K562 (cell line): Measurements from ENCODE around the gene PIH1D1. TPM values are rescaled to one million over a fixed set of nuclear protein-coding genes. Genes with fewer than 3 reads are reported as not detected.
A peak's percentile ranks its signal among the peaks of the same experiment; 100 is the strongest.

Experiments
- CBX8 ChIP-seq: fragments of 200-600 bp; sonication (generic); IDR thresholded peaks from 2 replicates; pipeline ENCODE4 v1.6.1; 2012; ENCODE audit warnings: borderline replicate concordance, mixed run types, low read depth, mild to moderate bottlenecking, moderate library complexity, mixed read lengths, low read length, control low read depth, inconsistent platforms; ENCODE audit not compliant: poor library complexity, severe bottlenecking; ENCODE audit errors: extremely low read depth
- EP300 ChIP-seq: IDR thresholded peaks from 2 replicates; pipeline ENCODE4 v1.6.1; 2012; ENCODE audit warnings: low read length, improper control_type of control experiment
- ETV5 ChIP-seq: sonication (generic); formaldehyde crosslinking; IDR thresholded peaks from 2 replicates; pipeline ENCODE4 v1.4.0; 2020; ENCODE audit warnings: low read depth, mild to moderate bottlenecking, missing genetic modification reagents
- GTF2E2 ChIP-seq: fragments of 200-800 bp; sonication (Bioruptor generic); IDR thresholded peaks from 2 replicates; pipeline ENCODE4 v1.6.1; 2016; ENCODE audit warnings: missing genetic modification characterization, missing compliant biosample characterization
- HMG20A ChIP-seq: fragments of 450-650 bp; formaldehyde crosslinking; conservative IDR thresholded peaks from 2 replicates; pipeline ENCODE4 v1.4.0; 2020; ENCODE audit warnings: mild to moderate bottlenecking, mixed read lengths
- KAT2B ChIP-seq: IDR thresholded peaks from one replicate; pipeline ENCODE4 v1.6.1; 2012; ENCODE audit warnings: low read depth, mild to moderate bottlenecking, control low read depth, inconsistent platforms, low read length, moderate library complexity
- KLF1 ChIP-seq: fragments of 450-650 bp; IDR thresholded peaks from 2 replicates; pipeline ENCODE4 v1.6.1; 2016; ENCODE audit warnings: missing genetic modification characterization, missing compliant biosample characterization
- MAFF ChIP-seq: IDR thresholded peaks from 2 replicates; pipeline ENCODE4 v1.6.1; 2012; ENCODE audit warnings: low read length, improper control_type of control experiment
- NFE2 ChIP-seq: IDR thresholded peaks from 2 replicates; pipeline ENCODE4 v1.6.1; 2014; ENCODE audit warnings: antibody characterized with exemption, low read depth
- PCBP1 ChIP-seq: fragments of 200-400 bp; formaldehyde crosslinking; IDR thresholded peaks from 2 replicates; pipeline ENCODE4 v1.6.1; 2018; ENCODE audit warnings: mild to moderate bottlenecking, low read depth, low read length; ENCODE audit not compliant: poor library complexity, severe bottlenecking
- RCOR1 ChIP-seq, 2 experiments: IDR thresholded peaks; 2 replicates each; pipeline ENCODE4 v1.6.1; 2012; ENCODE audit warnings: low read depth in 2 of 2, low read length in 2 of 2, borderline replicate concordance in 1 of 2, improper control_type of control experiment in 1 of 2
- SAFB ChIP-seq: fragments of 200-400 bp; formaldehyde crosslinking; IDR thresholded peaks from 2 replicates; pipeline ENCODE4 v1.6.1; 2017; ENCODE audit warnings: low read depth, low read length, borderline replicate concordance
- SIN3A ChIP-seq, 2 experiments: fragments of 150-350 bp in 1 of 2; IDR thresholded peaks; 2 replicates each; pipeline ENCODE4 v1.6.1; 2011 to 2016; ENCODE audit warnings: borderline replicate concordance in 2 of 2, low read depth in 2 of 2, low read length in 2 of 2, mild to moderate bottlenecking in 2 of 2, moderate library complexity in 2 of 2; ENCODE audit not compliant: control insufficient read depth in 1 of 2
- SMC3 ChIP-seq: conservative IDR thresholded peaks from 2 replicates; pipeline ENCODE4 v1.6.1; 2011; ENCODE audit warnings: low read depth, low read length, improper control_type of control experiment; ENCODE audit not compliant: insufficient read depth
- SRSF9 ChIP-seq: fragments of 200-400 bp; formaldehyde crosslinking; IDR thresholded peaks from 2 replicates; pipeline ENCODE4 v1.6.1; 2017; ENCODE audit warnings: low read depth, low read length, borderline replicate concordance
- STAT5A ChIP-seq: IDR thresholded peaks from 2 replicates; pipeline ENCODE4 v1.6.1; 2012; ENCODE audit warnings: low read length, inconsistent platforms, borderline replicate concordance
- ZEB2 ChIP-seq: fragments of 450-650 bp; IDR thresholded peaks from 2 replicates; pipeline ENCODE4 v1.6.1; 2016
- ZFP1 ChIP-seq: fragments of 450-650 bp; formaldehyde crosslinking; IDR thresholded peaks from 2 replicates; pipeline ENCODE4 v1.4.0; 2020; ENCODE audit warnings: mild to moderate bottlenecking, mixed read lengths
- ZKSCAN1 ChIP-seq: fragments of 150-350 bp; IDR thresholded peaks from 2 replicates; pipeline ENCODE4 v1.6.1; 2016; ENCODE audit warnings: low read depth, low read length
- ZNF217 ChIP-seq: sonication (generic); formaldehyde crosslinking; IDR thresholded peaks from 2 replicates; pipeline ENCODE4 v1.8.0; 2022; ENCODE audit warnings: mild to moderate bottlenecking, missing genetic modification reagents
- ZNF384 ChIP-seq: IDR thresholded peaks from 2 replicates; pipeline ENCODE4 v1.6.1; 2012; ENCODE audit warnings: low read depth, low read length, improper control_type of control experiment
- ZNF589 ChIP-seq: fragments of 200-800 bp; sonication (Bioruptor generic); IDR thresholded peaks from 2 replicates; pipeline ENCODE4 v1.6.1; 2016; ENCODE audit warnings: low read depth, missing genetic modification characterization, missing compliant biosample characterization
- ZNF668 ChIP-seq: fragments of 250-450 bp; sonication (Bioruptor Pico); IDR thresholded peaks from 2 replicates; pipeline ENCODE4 v1.8.0; 2022; ENCODE audit warnings: mild to moderate bottlenecking, inconsistent platforms
- polyA plus RNA-seq, 8 experiments: library from polyadenylated mRNA; depleted of rRNA in 4 of 8; stranded (reverse) in 5 of 8; unstranded in 3 of 8; fragments of >200 nt; fragmentation: Nextera tagmentation in 2 of 8; fragmentation: Illumina TruSeq in 1 of 8; extraction: Ambion mirVana in 2 of 8; extraction: Trizol in 1 of 8; gene quantifications; 2 replicates each; pipeline versions ENCODE4 v1.2.1 to v1.2.3, GENCODE V29; 2011 to 2014; ENCODE audit warnings: inconsistent platforms in 1 of 8, missing spikeins in 1 of 8
- total RNA-seq, 7 experiments: library from RNA; depleted of rRNA in 6 of 7; stranded (reverse); fragments of >200 nt in 6 of 7; fragmentation: Illumina TruSeq in 2 of 7; extraction: Trizol in 2 of 7; gene quantifications; 2 replicates each; pipeline versions ENCODE4 v1.2.1 to v1.2.3, GENCODE V29; 2011 to 2021; ENCODE audit warnings: low replicate concordance in 1 of 7
- TF ChIP-seq, protein P1 (sequence below), 2 experiments: fragments of 450-650 bp in 1 of 2; sonication (generic) in 1 of 2; formaldehyde crosslinking; conservative IDR thresholded peaks; 2 replicates each; pipeline versions ENCODE4 v1.4.0 to v1.8.1; 2020 to 2022; ENCODE audit warnings: mild to moderate bottlenecking in 1 of 2, missing genetic modification reagents in 1 of 2
- TF ChIP-seq, protein P2 (sequence below): fragments of 250-450 bp; sonication (Bioruptor Pico); IDR thresholded peaks from 2 replicates; pipeline ENCODE4 v1.4.0; 2020
- TF ChIP-seq, protein P3 (sequence below), 3 experiments: IDR thresholded peaks in 2 of 3; conservative IDR thresholded peaks in 1 of 3; 2 replicates each; pipeline ENCODE4 v1.5.1; 2011 to 2012; ENCODE audit warnings: low read length in 3 of 3, mild to moderate bottlenecking in 3 of 3, control low read depth in 2 of 3, improper control_type of control experiment in 1 of 3, inconsistent platforms in 1 of 3, low read depth in 1 of 3, mixed read lengths in 1 of 3, moderate library complexity in 1 of 3; ENCODE audit not compliant: insufficient read depth in 2 of 3

Gene PIH1D1
- total and polyA plus RNA-seq, 9 of the 15 experiments (the other 6 are each of a cell fraction or from before 2014, with no cell fraction given) = 26.5 to 224 (median 137) TPM

DNA sequence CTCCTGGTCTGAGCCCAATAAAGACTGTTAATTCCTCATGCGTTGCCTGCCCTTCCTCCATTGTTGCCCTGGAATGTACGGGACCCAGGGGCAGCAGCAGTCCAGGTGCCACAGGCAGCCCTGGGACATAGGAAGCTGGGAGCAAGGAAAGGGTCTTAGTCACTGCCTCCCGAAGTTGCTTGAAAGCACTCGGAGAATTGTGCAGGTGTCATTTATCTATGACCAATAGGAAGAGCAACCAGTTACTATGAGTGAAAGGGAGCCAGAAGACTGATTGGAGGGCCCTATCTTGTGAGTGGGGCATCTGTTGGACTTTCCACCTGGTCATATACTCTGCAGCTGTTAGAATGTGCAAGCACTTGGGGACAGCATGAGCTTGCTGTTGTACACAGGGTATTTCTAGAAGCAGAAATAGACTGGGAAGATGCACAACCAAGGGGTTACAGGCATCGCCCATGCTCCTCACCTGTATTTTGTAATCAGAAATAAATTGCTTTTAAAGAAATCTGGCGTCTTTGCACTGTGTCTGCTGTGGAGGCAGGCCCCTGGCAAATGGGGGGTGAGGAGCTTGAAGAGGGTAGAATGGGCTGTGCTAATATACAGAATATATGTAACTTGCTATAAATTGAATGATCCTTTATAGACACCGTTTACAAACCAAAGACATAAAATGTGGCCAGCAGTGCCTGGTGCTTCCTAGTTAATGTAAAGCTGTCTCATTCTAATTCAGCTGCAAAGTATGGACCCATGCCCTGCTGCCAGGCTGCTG, 40.4 kb upstream of the PIH1D1 start (continued):
- TF ChIP-seq SMC3 (no peak), ZNF384 (no peak), ETV5 (CRISPR knock-in tag) (no peak), SIN3A (IDR thresholded peaks at IDR 0.05; ENCODE audit: borderline replicate concordance in 2 of 2, control insufficient read depth in 1 of 2, low read depth in 2 of 2, low read length in 2 of 2) (peak in 1 of 2 experiments; percentile 32; a peak in 1 of 4 replicates), MAFF (peak; percentile 19; the same call in 1 of the 2 replicates), EP300 (no peak), HMG20A (CRISPR knock-in tag) (no peak), ZFP1 (CRISPR knock-in tag) (no peak), ZNF668 (CRISPR knock-in tag) (no peak), ZEB2 (no peak), RCOR1 (IDR thresholded peaks at IDR 0.05; ENCODE audit: borderline replicate concordance in 1 of 2, low read depth in 2 of 2, low read length in 2 of 2) (no peak), NFE2 (no peak), KLF1 (tag) (no peak), ZNF217 (CRISPR knock-in tag) (no peak), SAFB (no peak), SRSF9 (no peak), CBX8 (no peak), PCBP1 (no peak), GTF2E2 (tag) (0 out of 2 replicates have a peak, but pooled peaks have one; percentile 4), ZNF589 (CRISPR knock-in tag) (no peak), ZKSCAN1 (no peak), KAT2B (no peak), STAT5A (no peak)
- TF ChIP-seq, protein P1, sequence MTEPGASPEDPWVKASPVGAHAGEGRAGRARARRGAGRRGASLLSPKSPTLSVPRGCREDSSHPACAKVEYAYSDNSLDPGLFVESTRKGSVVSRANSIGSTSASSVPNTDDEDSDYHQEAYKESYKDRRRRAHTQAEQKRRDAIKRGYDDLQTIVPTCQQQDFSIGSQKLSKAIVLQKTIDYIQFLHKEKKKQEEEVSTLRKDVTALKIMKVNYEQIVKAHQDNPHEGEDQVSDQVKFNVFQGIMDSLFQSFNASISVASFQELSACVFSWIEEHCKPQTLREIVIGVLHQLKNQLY (CRISPR knock-in tag; conservative IDR thresholded peaks at IDR 0.05) = no peak
- TF ChIP-seq, protein P2, sequence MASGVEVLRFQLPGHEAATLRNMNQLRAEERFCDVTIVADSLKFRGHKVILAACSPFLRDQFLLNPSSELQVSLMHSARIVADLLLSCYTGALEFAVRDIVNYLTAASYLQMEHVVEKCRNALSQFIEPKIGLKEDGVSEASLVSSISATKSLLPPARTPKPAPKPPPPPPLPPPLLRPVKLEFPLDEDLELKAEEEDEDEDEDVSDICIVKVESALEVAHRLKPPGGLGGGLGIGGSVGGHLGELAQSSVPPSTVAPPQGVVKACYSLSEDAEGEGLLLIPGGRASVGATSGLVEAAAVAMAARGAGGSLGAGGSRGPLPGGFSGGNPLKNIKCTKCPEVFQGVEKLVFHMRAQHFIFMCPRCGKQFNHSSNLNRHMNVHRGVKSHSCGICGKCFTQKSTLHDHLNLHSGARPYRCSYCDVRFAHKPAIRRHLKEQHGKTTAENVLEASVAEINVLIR (CRISPR knock-in tag) = no peak
- TF ChIP-seq, protein P3, sequence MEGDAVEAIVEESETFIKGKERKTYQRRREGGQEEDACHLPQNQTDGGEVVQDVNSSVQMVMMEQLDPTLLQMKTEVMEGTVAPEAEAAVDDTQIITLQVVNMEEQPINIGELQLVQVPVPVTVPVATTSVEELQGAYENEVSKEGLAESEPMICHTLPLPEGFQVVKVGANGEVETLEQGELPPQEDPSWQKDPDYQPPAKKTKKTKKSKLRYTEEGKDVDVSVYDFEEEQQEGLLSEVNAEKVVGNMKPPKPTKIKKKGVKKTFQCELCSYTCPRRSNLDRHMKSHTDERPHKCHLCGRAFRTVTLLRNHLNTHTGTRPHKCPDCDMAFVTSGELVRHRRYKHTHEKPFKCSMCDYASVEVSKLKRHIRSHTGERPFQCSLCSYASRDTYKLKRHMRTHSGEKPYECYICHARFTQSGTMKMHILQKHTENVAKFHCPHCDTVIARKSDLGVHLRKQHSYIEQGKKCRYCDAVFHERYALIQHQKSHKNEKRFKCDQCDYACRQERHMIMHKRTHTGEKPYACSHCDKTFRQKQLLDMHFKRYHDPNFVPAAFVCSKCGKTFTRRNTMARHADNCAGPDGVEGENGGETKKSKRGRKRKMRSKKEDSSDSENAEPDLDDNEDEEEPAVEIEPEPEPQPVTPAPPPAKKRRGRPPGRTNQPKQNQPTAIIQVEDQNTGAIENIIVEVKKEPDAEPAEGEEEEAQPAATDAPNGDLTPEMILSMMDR (IDR thresholded peaks at IDR 0.05 in 2 of 3, conservative IDR thresholded peaks at IDR 0.05 in 1 of 3; ENCODE audit: insufficient read depth in 2 of 3, low read depth in 1 of 3, low read length in 3 of 3) = no peak
